HL-60/S4 (cell line): ENCODE results near the gene TRIM17.

Source experiments
- in situ Hi-C: fragments of 300-500 bp; cut with MboI; formaldehyde crosslinking; loops from 2 replicates; pipeline ENCODE4 v1.14.3; 2022; ENCODE audit warnings: low sequenced_read_pairs

The TRIM17 gene, protein sequence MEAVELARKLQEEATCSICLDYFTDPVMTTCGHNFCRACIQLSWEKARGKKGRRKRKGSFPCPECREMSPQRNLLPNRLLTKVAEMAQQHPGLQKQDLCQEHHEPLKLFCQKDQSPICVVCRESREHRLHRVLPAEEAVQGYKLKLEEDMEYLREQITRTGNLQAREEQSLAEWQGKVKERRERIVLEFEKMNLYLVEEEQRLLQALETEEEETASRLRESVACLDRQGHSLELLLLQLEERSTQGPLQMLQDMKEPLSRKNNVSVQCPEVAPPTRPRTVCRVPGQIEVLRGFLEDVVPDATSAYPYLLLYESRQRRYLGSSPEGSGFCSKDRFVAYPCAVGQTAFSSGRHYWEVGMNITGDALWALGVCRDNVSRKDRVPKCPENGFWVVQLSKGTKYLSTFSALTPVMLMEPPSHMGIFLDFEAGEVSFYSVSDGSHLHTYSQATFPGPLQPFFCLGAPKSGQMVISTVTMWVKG

DNA sequence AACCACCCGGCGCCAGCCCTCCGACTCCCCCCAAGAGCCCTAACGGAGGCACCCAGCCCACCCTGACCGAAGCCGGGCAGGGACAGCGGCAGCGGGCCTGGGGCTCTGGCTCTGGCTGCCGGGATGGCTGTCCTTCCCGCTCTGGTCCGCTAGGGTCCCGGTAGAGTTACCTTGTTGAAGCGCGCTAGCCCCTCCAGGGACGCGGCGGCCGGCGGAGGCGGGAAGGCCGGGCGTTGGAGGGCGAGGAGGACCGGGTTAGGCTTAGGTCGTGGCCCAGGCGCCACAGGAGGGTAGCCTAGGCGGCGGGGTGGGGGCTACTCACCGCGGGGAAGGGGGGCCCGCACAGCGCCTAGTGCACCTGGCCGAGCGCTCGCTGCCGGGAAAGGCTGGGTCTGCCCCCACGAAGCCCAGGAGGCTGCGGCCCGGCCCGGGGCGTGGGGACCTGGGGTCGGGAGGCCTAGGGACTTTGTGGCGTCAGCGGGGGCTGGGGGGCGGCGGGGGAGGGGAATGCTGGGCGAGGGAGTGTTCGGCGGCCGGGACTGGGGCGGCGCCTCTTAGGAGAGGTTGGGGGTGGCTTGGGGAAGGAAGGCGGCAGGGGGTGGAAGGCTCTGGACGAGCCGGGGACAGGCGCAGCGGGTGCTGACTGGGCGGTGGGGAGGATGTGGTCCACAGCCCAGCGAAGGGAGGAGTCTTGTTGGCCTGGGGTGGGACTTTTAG is at the start of gene TRIM17:
TSS of gene TRIM17 (minus strand) at position 645 of the 717 bp plus-strand sequence. CDS start 1,789 bp downstream, outside the sequence.
- in situ Hi-C loops = no loop called here

DNA sequence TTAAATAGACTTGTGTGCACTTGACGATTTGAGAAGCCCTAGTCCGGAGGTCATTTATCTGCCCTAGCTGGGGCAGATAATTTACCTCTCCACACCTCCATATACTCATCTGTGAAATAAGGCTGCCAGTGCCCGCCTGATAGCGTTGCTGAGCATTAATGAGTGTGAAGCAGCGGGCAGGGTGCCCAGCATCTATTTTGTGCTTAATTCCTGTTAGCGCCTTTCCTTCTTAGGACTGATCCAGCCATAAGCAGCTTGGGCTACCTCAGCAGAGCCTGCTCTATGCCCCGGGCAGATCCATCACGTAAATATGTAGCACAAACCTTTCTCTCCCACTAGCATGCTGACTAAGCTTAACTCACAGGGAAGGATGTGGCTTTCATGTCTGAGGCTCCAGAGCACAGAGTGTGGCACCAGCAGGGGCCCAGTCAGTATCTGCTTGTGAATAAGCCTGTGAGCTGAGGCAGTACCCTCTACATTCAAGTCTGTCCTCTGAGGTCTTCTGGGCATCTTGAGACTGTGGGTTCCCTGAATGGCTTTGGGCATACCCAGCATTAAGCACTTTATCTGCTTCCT is 49.0 kb upstream of the TRIM17 start:
- in situ Hi-C loops = no loop called here

- in situ Hi-C loops = no loop called here
These were observed 48.5 kb upstream of the TRIM17 start for GRCh38 chr1:228465141-228465540.

- in situ Hi-C loops = no loop called here
These were observed 47.9 kb upstream of the TRIM17 start for GRCh38 chr1:228464487-228464983.

- in situ Hi-C loops = no loop called here
These were observed 47.1 kb upstream of the TRIM17 start for GRCh38 chr1:228463559-228464455.

- in situ Hi-C loops = no loop called here
These were observed 46.4 kb upstream of the TRIM17 start for GRCh38 chr1:228463009-228463558.

DNA sequence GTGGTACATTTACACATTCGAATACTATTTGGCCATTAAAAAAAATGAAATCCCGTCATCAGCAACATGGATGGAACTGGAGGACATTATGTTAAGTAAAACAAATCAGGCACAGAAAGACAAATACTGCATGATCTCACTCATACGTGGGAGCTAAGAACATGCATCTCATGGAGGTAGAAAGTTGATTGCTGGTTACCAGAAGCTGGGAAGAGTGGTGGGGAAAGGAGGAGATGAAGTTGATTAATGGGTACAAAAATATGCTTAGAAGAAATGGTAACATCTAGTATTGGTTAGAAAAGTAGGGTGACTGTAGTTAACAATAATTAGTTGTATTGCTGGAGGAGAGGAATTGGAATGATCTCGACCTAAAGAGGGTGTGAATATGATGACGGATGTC is 45.9 kb upstream of the TRIM17 start:
- in situ Hi-C loops = no loop called here

DNA sequence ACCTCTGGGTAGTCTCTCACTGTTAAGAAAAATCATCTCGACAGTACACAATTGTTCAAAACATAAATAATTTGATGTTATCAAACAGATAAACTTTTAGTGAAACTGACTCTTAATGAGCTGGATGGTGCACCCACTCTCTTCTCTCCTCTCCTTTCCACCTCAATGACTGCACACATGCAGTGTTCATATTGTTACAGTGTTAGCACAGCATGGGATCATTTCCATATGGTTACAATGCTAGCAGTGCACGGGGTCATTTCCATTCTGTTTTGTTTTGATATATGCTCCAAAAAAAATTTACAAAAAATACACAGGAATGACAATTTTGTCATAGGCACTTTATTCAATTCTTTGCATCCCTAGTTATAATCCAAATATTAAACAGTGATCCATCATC is 44.2 kb upstream of the TRIM17 start:
- in situ Hi-C loops = no loop called here

GRCh38 chr1:228459091-228459993 is 42.7 kb upstream of the TRIM17 start:
- in situ Hi-C loops = no loop called here

- in situ Hi-C loops = no loop called here
These were observed 40.9 kb upstream of the TRIM17 start for GRCh38 chr1:228457396-228458176.

GRCh38 chr1:228457017-228457395 is 40.3 kb upstream of the TRIM17 start:
- in situ Hi-C loops = no loop called here

- in situ Hi-C loops = no loop called here
These were observed 39.8 kb upstream of the TRIM17 start for GRCh38 chr1:228456252-228457016.

GRCh38 chr1:228455715-228456114 is 39.1 kb upstream of the TRIM17 start:
- in situ Hi-C loops = no loop called here

DNA sequence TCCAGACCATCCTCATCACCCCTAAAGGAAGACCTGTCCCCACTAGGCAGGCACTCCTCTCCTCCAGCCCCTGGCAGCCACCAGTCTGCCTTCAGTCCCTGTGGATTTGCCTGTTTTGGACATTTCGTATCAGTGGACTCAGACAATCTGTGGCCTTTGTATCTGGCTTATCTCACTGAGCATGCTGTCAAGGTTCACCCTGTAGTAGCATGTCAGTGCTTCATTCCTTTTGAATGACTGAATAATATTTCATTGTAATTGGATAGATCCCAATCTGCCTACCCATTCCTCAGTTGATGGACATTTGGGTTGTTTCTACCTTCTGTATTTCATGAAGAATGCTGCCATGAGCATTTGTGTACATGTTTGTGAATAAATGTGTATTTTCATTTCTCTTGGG is 37.6 kb upstream of the TRIM17 start:
- in situ Hi-C loops = no loop called here

- in situ Hi-C loops = no loop called here
These were observed 37.0 kb upstream of the TRIM17 start for GRCh38 chr1:228453614-228454013.

GRCh38 chr1:228453022-228453560 is 36.4 kb upstream of the TRIM17 start:
- in situ Hi-C loops = no loop called here

DNA sequence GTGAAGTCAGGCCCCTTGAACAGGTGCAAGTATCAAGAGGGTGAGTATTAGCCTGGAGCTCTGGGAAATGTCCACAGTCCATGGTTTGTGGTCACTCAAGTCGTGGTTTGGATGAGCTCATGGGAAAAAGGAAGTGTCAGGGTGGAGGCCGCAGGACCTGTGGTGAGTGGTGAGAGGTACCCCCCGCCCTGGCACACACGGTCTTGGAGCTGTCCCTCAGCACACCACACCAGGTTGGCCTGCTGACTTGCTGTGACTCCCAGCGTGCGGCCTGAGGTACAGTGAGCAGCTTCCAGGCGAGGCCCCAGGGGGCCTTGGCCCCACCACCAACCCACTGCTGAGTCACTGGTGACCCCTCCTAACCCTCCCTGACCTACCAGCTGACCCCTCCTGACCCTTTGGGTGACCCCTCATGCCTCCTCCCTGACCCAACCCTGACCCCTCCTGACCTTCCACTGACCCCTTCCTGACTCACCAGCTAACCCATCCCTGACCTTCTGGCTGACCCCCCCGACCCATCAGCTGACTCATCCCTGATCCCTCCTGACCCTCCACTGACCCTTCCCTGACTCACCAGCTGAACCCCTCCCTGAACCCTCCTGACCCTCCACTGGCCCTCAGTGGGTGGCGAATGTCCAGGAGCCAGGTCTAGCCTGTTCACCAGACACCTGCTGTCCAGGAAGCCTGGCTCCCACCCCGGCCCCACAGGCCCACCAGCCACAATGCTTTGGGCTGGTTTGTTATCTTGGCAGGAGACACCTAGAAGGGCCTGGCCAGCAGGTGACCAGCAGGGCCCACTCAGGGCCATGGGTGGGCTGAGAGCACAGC is 35.7 kb upstream of the TRIM17 start:
- in situ Hi-C loops = no loop called here
